K562 (cell line): ENCODE results near the gene KCND3. TPM values are rescaled to one million over a fixed set of nuclear protein-coding genes. Genes with fewer than 3 reads are reported as not detected.

ENCODE experiments used
- ATAC-seq: fragments of 200-7000 bp; cut with Tn5 transposase; 3 replicates; pipeline ENCODE4 v1.9.1; 2020; ENCODE audit warnings: moderate library complexity
- BruUV-seq: library from RNA; stranded (reverse); fragments of 400-500 nt; replicated peaks from 2 replicates; lab custom pipeline; 2021; lab: Mats Ljungman, UMichigan
- CTCF ChIA-PET: fragments of 300-600 bp; formaldehyde crosslinking; extraction: SDS; loops from one replicate; lab custom pipeline; 2021; ENCODE audit warnings: low intra/inter-chr PET ratio; lab: Yijun Ruan, JAX
- POLR2A ChIA-PET: fragments of 300-600, 350-650 bp; sonication (Branson Sonifier 250); formaldehyde crosslinking; extraction: SDS; loops from one replicate; lab custom pipeline; 2021; ENCODE audit warnings: antibody characterized with exemption, inconsistent platforms; lab: Yijun Ruan, JAX
- DNase-seq, 4 experiments: peaks; one replicate each; pipeline versions ENCODE4 v3.0.0 to v3.0.0-alpha.2; 2011 to 2018; ENCODE audit warnings: low spot score in 3 of 4, mixed read lengths in 3 of 4; ENCODE audit errors: extremely low read depth in 1 of 4
- FAIRE-seq: peaks from 2 replicates; lab custom pipeline; 2011; peaks lifted over from hg19 to GRCh38; lab: Jason Lieb, UNC
- H2AFZ ChIP-seq: 2 replicates; pipeline ENCODE4 v1.6.0; 2011; ENCODE audit warnings: low read depth, low read length, control low read depth, inconsistent platforms
- H3K27ac ChIP-seq: fragments of 200-600 bp; 3 replicates; pipeline ENCODE4 v1.8.0; 2011; ENCODE audit warnings: low read depth, mild to moderate bottlenecking, control low read depth, inconsistent platforms, low read length, moderate library complexity, mixed read lengths; ENCODE audit errors: extremely low read depth
- H3K27me3 ChIP-seq, 2 experiments: fragments of 300-600 bp in 1 of 2; 2 replicates in 1 of 2; 3 replicates in 1 of 2; pipeline versions ENCODE4 v1.6.0 to v1.8.0; 2011; ENCODE audit warnings: inconsistent platforms in 2 of 2, low read length in 2 of 2, mild to moderate bottlenecking in 1 of 2, mixed read lengths in 1 of 2, moderate library complexity in 1 of 2; ENCODE audit not compliant: control insufficient read depth in 2 of 2, insufficient read depth in 2 of 2
- H3K36me3 ChIP-seq: fragments of 300-600 bp; 3 replicates; pipeline ENCODE4 v1.8.0; 2011; ENCODE audit warnings: mild to moderate bottlenecking, low read length, inconsistent platforms; ENCODE audit not compliant: control insufficient read depth, insufficient read depth
- H3K4me1 ChIP-seq, 2 experiments: fragments of 200-600 bp in 1 of 2; replicated peaks in 1 of 2; 2 replicates in 1 of 2; 3 replicates in 1 of 2; pipeline versions ENCODE4 v1.5.1 to v1.8.0; 2011; ENCODE audit warnings: inconsistent platforms in 2 of 2, low read length in 2 of 2, mild to moderate bottlenecking in 1 of 2, mixed read lengths in 1 of 2, moderate library complexity in 1 of 2; ENCODE audit not compliant: control insufficient read depth in 2 of 2, insufficient read depth in 2 of 2
- H3K4me2 ChIP-seq: 2 replicates; pipeline ENCODE4 v1.6.1; 2011; ENCODE audit warnings: low read length, control low read depth, inconsistent platforms, mixed read lengths; ENCODE audit not compliant: insufficient read depth
- H3K4me3 ChIP-seq: fragments of 200-600 bp; sonication (generic), shearing (Covaris generic); 2 replicates; pipeline ENCODE4 v1.5.1; 2016; ENCODE audit warnings: control low read depth, inconsistent platforms
- H3K79me2 ChIP-seq: fragments of 200-600 bp; 3 replicates; pipeline ENCODE4 v1.8.0; 2011; ENCODE audit warnings: low read length, inconsistent platforms; ENCODE audit not compliant: control insufficient read depth, insufficient read depth
- H3K9ac ChIP-seq, 2 experiments: 2 replicates each; pipeline versions ENCODE4 v1.6.0 to v1.6.1; 2011; ENCODE audit warnings: low read depth in 2 of 2, low read length in 2 of 2, control low read depth in 1 of 2, inconsistent platforms in 1 of 2, mild to moderate bottlenecking in 1 of 2, mixed read lengths in 1 of 2; ENCODE audit not compliant: insufficient read depth in 1 of 2
- H3K9me1 ChIP-seq: one replicate; pipeline ENCODE4 v1.6.0; 2011; ENCODE audit warnings: inconsistent platforms, mild to moderate bottlenecking, low read length, moderate library complexity; ENCODE audit not compliant: control insufficient read depth, insufficient read depth
- H3K9me3 ChIP-seq: replicated peaks from 2 replicates; pipeline ENCODE4 v1.5.1; 2011; ENCODE audit warnings: low read depth, low read length, inconsistent platforms; ENCODE audit not compliant: control insufficient read depth, insufficient read depth
- H4K20me1 ChIP-seq: replicated peaks from 2 replicates; pipeline ENCODE4 v1.6.1; 2011; ENCODE audit warnings: low read length, inconsistent platforms, mixed read lengths; ENCODE audit not compliant: control insufficient read depth, insufficient read depth
- CREBBP ChIP-seq: IDR thresholded peaks from one replicate; pipeline ENCODE4 v1.6.1; 2012; ENCODE audit warnings: low read depth, mild to moderate bottlenecking, control low read depth, inconsistent platforms, low read length
- CTCFL ChIP-seq: IDR thresholded peaks from 2 replicates; pipeline ENCODE4 v1.6.1; 2011; ENCODE audit warnings: borderline replicate concordance, low read depth, mild to moderate bottlenecking, moderate library complexity, low read length; ENCODE audit not compliant: insufficient read depth, poor library complexity, severe bottlenecking
- FOXJ3 ChIP-seq: sonication (generic); formaldehyde crosslinking; IDR thresholded peaks from 2 replicates; pipeline ENCODE4 v1.4.0; 2020; ENCODE audit warnings: mild to moderate bottlenecking, missing genetic modification reagents
- KDM4B ChIP-seq, 2 experiments: fragments of 450-650 bp in 1 of 2; sonication (generic) in 1 of 2; IDR thresholded peaks; 2 replicates each; pipeline ENCODE4 v1.6.1; 2016 to 2017; ENCODE audit warnings: borderline replicate concordance in 2 of 2, antibody characterized with exemption in 1 of 2, low read depth in 1 of 2, mild to moderate bottlenecking in 1 of 2
- PATZ1 ChIP-seq: fragments of 250-450 bp; sonication (Bioruptor Pico); IDR thresholded peaks from 2 replicates; pipeline ENCODE4 v1.5.0; 2020; ENCODE audit warnings: mild to moderate bottlenecking, borderline replicate concordance
- PRDM10 ChIP-seq: fragments of 450-650 bp; IDR thresholded peaks from 2 replicates; pipeline ENCODE4 v1.6.1; 2018; ENCODE audit not compliant: partially characterized antibody
- ZNF133 ChIP-seq: fragments of 250-450 bp; sonication (Bioruptor Pico); IDR thresholded peaks from 2 replicates; pipeline ENCODE4 v1.4.0; 2020; ENCODE audit warnings: mild to moderate bottlenecking
- ZNF175 ChIP-seq: fragments of 200-800 bp; sonication (Bioruptor generic); IDR thresholded peaks from 2 replicates; pipeline ENCODE4 v1.6.1; 2016; ENCODE audit warnings: low read depth, mild to moderate bottlenecking, missing genetic modification characterization, missing compliant biosample characterization
- ZNF324 ChIP-seq: fragments of 250-450 bp; sonication (Bioruptor Pico); IDR thresholded peaks from 2 replicates; pipeline ENCODE4 v1.4.0; 2020; ENCODE audit warnings: mild to moderate bottlenecking
- ZNF347 ChIP-seq: fragments of 450-650 bp; formaldehyde crosslinking; IDR thresholded peaks from 2 replicates; pipeline ENCODE4 v1.4.0; 2020; ENCODE audit warnings: low read depth, mild to moderate bottlenecking, moderate library complexity
- ZNF695 ChIP-seq: fragments of 450-650 bp; formaldehyde crosslinking; IDR thresholded peaks from 2 replicates; pipeline ENCODE4 v1.4.0; 2020; ENCODE audit warnings: mild to moderate bottlenecking, moderate library complexity
- ZNF780A ChIP-seq: fragments of 250-450 bp; sonication (Bioruptor Pico); IDR thresholded peaks from 2 replicates; pipeline ENCODE4 v1.5.0; 2021; ENCODE audit warnings: mild to moderate bottlenecking
- ZSCAN29 ChIP-seq: fragments of 450-650 bp; IDR thresholded peaks from 2 replicates; pipeline ENCODE4 v1.6.1; 2017
- WGBS: fragments of 100-300 bp; shearing (Covaris generic); methylation state at CpG from one replicate; pipeline ENCODE4 v1.1.6; 2016; ENCODE audit warnings: low coverage, mixed read lengths; ENCODE audit not compliant: insufficient coverage; ENCODE audit errors: missing lambda C conversion rate; 5-methylcytosine and 5-hydroxymethylcytosine counted together
- in situ Hi-C: fragments of 300-500 bp; cut with MboI; formaldehyde crosslinking; loops from 4 replicates; pipeline ENCODE4 v1.15.0; 2018; ENCODE audit warnings: inconsistent platforms, mixed read lengths
- intact Hi-C: fragments of 100-400 bp; cut with micrococcal nuclease; formaldehyde crosslinking; loops from 2 replicates; pipeline ENCODE4 v1.14.2; 2022
- polyA plus RNA-seq, 8 experiments: library from polyadenylated mRNA; depleted of rRNA in 4 of 8; stranded (reverse) in 5 of 8; unstranded in 3 of 8; fragments of >200 nt; fragmentation: Nextera tagmentation in 2 of 8; fragmentation: Illumina TruSeq in 1 of 8; extraction: Ambion mirVana in 2 of 8; extraction: Trizol in 1 of 8; gene quantifications; 2 replicates each; pipeline versions ENCODE4 v1.2.1 to v1.2.3, GENCODE V29; 2011 to 2014; ENCODE audit warnings: inconsistent platforms in 1 of 8, missing spikeins in 1 of 8
- total RNA-seq, 7 experiments: library from RNA; depleted of rRNA in 6 of 7; stranded (reverse); fragments of >200 nt in 6 of 7; fragmentation: Illumina TruSeq in 2 of 7; extraction: Trizol in 2 of 7; gene quantifications; 2 replicates each; pipeline versions ENCODE4 v1.2.1 to v1.2.3, GENCODE V29; 2011 to 2021; ENCODE audit warnings: low replicate concordance in 1 of 7
- TF ChIP-seq, protein P1 (sequence below): fragments of 250-450 bp; sonication (Bioruptor Pico); IDR thresholded peaks from 2 replicates; pipeline ENCODE4 v1.6.1; 2021; ENCODE audit warnings: mild to moderate bottlenecking

KCND3 gene
- total and polyA plus RNA-seq, 9 of the 15 experiments (the other 6 are each of a cell fraction or from before 2014, with no cell fraction given): not detected

DNA sequence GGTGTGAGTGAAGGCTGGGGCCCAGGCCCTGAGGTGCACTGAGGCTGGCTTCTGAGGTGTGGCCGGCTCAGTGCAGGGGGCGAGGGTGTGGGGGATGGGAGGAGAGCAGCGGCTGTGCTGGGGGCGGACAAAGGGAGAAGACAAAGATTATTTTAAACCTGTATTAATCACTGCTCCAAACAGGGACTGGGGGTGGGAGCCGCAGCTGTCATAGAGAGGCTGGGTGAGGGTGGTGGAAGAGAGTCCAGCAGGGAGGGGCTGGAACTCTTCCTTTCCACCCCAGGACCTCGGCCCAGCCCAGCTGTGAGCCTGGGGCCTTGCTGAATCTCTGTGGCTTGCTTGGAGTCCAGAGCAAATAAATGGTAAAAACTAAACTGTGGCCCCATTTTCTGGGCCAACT lies 106.9 kb downstream of the KCND3 start:
- intact Hi-C loops: no loop called here
- ChIA-PET POLR2A (interaction anchor here (0.6 to 0.8 kb wide), 2 partner anchors 55 to 1994 kb away, joined by 3 read pairs; no protein-coding TSS in a partner anchor), CTCF (no interaction called here)
- no peaks in the 10 kb centered on the region for H3K79me2 ChIP-seq
- H3K27ac ChIP-seq: no peak overlapping the region
- no peak overlapping the region for H2AFZ ChIP-seq
- no peak for FAIRE-seq
- H3K4me3 ChIP-seq: no peak overlapping the region
- H4K20me1 ChIP-seq: peaks cover 3% of the 10 kb centered on the region
- no TSS peak for BruUV-seq
- in situ Hi-C loops: no loop called here
- H3K4me1 ChIP-seq: no peaks in the 10 kb centered on the region; a peak in 1 of 5 replicates
- WGBS: 3% methylated on average over 6 of the region's 6 CpGs
- H3K27me3 ChIP-seq: peaks cover 10 to 45% of the 10 kb centered on the region in 2 experiments
- DNase-seq: no peak
- no peaks in the 10 kb centered on the region for H3K9me3 ChIP-seq
- no peak overlapping the region for H3K4me2 ChIP-seq
- H3K9ac ChIP-seq: no peak overlapping the region
- H3K9me1 ChIP-seq: no peaks in the 10 kb centered on the region
- no peak for ATAC-seq
- H3K36me3 ChIP-seq: no peaks in the 10 kb centered on the region
- no peak for TF ChIP-seq FOXJ3 (CRISPR knock-in tag)
- no peak for TF ChIP-seq ZNF175 (CRISPR knock-in tag)
- no peak for TF ChIP-seq PRDM10
- TF ChIP-seq ZNF347 (CRISPR knock-in tag): no peak
- TF ChIP-seq ZNF780A: no peak
- no peak for TF ChIP-seq PATZ1 (CRISPR knock-in tag)
- no peak for TF ChIP-seq ZNF324 (CRISPR knock-in tag)
- no peak for TF ChIP-seq KDM4B (IDR thresholded peaks at IDR 0.05; ENCODE audit: borderline replicate concordance in 2 of 2, low read depth in 1 of 2)
- TF ChIP-seq ZNF133 (CRISPR knock-in tag): no peak
- TF ChIP-seq, protein P1, sequence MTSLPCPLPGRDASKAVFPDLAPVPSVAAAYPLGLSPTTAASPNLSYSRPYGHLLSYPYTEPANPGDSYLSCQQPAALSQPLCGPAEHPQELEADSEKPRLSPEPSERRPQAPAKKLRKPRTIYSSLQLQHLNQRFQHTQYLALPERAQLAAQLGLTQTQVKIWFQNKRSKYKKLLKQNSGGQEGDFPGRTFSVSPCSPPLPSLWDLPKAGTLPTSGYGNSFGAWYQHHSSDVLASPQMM (CRISPR knock-in tag): no peak
- TF ChIP-seq ZSCAN29: no peak
- no peak for TF ChIP-seq ZNF695 (CRISPR knock-in tag)
- TF ChIP-seq CTCFL: no peak
- TF ChIP-seq CREBBP: no peak
